HL-60 (cell line): ENCODE results near the gene ARAF.

ENCODE experiments used
- DNase-seq, 2 experiments: peaks; one replicate each; pipeline ENCODE4 v3.0.0-alpha.2; 2010 to 2020; ENCODE audit warnings: low read depth in 1 of 2, low spot score in 1 of 2
- H3K27ac ChIP-seq: fragments of 250-450 bp; sonication (Bioruptor Pico); replicated peaks from 2 replicates; pipeline ENCODE4 v1.5.1; 2020; ENCODE audit warnings: mild to moderate bottlenecking, moderate library complexity
- H3K27me3 ChIP-seq: fragments of 250-450 bp; sonication (Bioruptor Pico); 2 replicates; pipeline ENCODE4 v1.5.1; 2021; ENCODE audit warnings: mild to moderate bottlenecking, moderate library complexity; ENCODE audit not compliant: insufficient read depth, poor library complexity, severe bottlenecking
- H3K4me3 ChIP-seq: replicated peaks from 2 replicates; pipeline ENCODE4 v1.5.1; 2011; ENCODE audit warnings: mild to moderate bottlenecking, control low read depth, low read length; ENCODE audit not compliant: insufficient read depth
- CTCF ChIP-seq: IDR thresholded peaks from one replicate; pipeline ENCODE4 v1.5.1; 2011; ENCODE audit warnings: low read length, control low read depth, inconsistent platforms; ENCODE audit not compliant: insufficient read depth
- GABPA ChIP-seq: IDR thresholded peaks from 2 replicates; pipeline ENCODE4 v1.6.1; 2012; ENCODE audit warnings: low read depth
- POLR2AphosphoS5 ChIP-seq: IDR thresholded peaks from 2 replicates; pipeline ENCODE4 v1.6.1; 2012; ENCODE audit warnings: low read depth
- REST ChIP-seq: IDR thresholded peaks from 2 replicates; pipeline ENCODE4 v1.6.1; 2012; ENCODE audit warnings: low read depth; ENCODE audit not compliant: insufficient replicate concordance
- SPI1 ChIP-seq: IDR thresholded peaks from 2 replicates; pipeline ENCODE4 v1.6.1; 2012; ENCODE audit warnings: low read depth, mild to moderate bottlenecking, borderline replicate concordance

Gene ARAF

GRCh38 chrX:47608130-47608810 lies 47.3 kb downstream of the ARAF start:
- TF ChIP-seq POLR2AphosphoS5: 0 out of 2 replicates have a peak, but pooled peaks have one; percentile 26
- no peak for TF ChIP-seq GABPA
- Histone ChIP-seq H3K4me3 (no peak overlapping the region), H3K27me3 (no peaks in the 10 kb centered on the region), H3K27ac (no peak overlapping the region)
- peak in 1 of 2 experiments; percentile 33 for DNase-seq

- no peak for TF ChIP-seq CTCF
- TF ChIP-seq GABPA: no peak
- TF ChIP-seq REST: no peak
- no peak for TF ChIP-seq POLR2AphosphoS5
- TF ChIP-seq SPI1: no peak
- Histone ChIP-seq H3K27me3 (no peaks in the 10 kb centered on the region), H3K4me3 (no peak overlapping the region), H3K27ac (no peak overlapping the region)
- DNase-seq: no peak
Observed at GRCh38 chrX:47610511-47610910, 49.5 kb downstream of the ARAF start.

- H3K4me3 ChIP-seq: no peak overlapping the region
- no peaks in the 10 kb centered on the region for H3K27me3 ChIP-seq
- no peak overlapping the region for H3K27ac ChIP-seq
- no peak for TF ChIP-seq REST
- TF ChIP-seq GABPA: no peak
- TF ChIP-seq POLR2AphosphoS5: no peak
- TF ChIP-seq SPI1: no peak
- TF ChIP-seq CTCF: no peak
- DNase-seq: no peak
Observed at GRCh38 chrX:47611489-47611888, 50.5 kb downstream of the ARAF start.

GRCh38 chrX:47611926-47612325 lies 50.9 kb downstream of the ARAF start:
- no peaks in the 10 kb centered on the region for H3K27me3 ChIP-seq
- no peak overlapping the region for H3K27ac ChIP-seq
- H3K4me3 ChIP-seq: no peak overlapping the region
- no peak for TF ChIP-seq GABPA
- TF ChIP-seq POLR2AphosphoS5: no peak
- no peak for TF ChIP-seq SPI1
- TF ChIP-seq REST: no peak
- no peak for TF ChIP-seq CTCF
- no peak for DNase-seq
